HG02798 (cell line): ENCODE results near the gene BTBD17.

Experiments
- ATAC-seq: cut with Tn5 transposase; IDR thresholded peaks from one replicate; pipeline ENCODE4 v1.9.1; 2021; ENCODE audit warnings: mild to moderate bottlenecking; ENCODE audit not compliant: unreplicated experiment, poor library complexity

Gene BTBD17

GRCh38 chr17:74307984-74308773 lies 53.5 kb downstream of the BTBD17 start:
- ATAC-seq: no peak
